GM19468 (cell line): ENCODE results near the gene LDOC1.
"Not testable (repeated sequence)": the region's sequence is repeated elsewhere in the genome, so short reads cannot be mapped to it uniquely, and the experiment has no call there.

Source experiments
- ATAC-seq: cut with Tn5 transposase; IDR thresholded peaks from one replicate; pipeline ENCODE4 v1.9.1; 2021; ENCODE audit warnings: mild to moderate bottlenecking, moderate library complexity, moderate number of reproducible peaks; ENCODE audit not compliant: unreplicated experiment; ENCODE audit errors: extremely low read depth

The LDOC1 gene

DNA sequence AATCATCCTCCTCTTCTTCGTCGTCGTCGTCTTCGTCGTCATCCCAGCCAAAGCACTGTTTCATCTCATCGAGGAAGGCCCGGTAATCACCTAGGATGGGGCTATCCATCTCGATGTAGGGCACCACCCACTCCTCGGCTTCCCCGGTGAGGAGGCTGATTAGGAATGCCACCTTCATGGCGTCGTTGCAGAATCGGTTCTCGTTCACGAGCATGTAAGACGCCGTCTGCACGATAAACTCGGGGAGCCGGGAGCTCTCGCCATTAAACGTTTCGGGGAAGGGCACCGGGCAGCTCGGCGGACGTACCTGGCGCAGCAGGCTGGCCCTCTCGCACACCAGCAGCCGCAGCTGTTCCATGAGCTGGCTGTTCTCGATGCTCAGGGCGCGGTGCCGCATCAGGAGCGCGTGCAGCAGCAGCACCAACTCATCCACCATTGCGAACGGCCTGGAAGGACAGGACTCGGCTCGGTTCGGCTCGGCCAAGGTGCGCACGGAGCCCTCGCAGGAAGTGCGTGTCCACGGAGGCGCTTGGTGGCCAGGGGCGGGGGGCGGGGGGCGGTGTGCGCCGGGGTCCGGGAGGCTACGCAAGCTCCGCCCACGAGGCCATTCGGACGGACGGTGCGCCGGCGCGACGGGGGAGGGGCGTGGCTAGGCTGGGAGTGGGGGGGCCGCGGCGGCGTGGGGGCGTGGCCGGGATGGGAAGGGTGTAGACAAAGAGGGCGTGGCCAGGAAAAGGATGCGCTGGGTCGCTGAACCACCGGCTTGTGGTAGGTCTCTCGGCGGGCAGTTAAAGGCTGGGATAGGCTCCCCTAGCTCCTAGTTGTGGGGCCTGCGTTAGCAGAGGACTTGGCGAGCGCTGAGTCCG lies at the start of gene LDOC1:
LDOC1 (minus strand) TSS at position 544 of the 866 bp plus-strand sequence; CDS start at position 436, 108 bp downstream.
- ATAC-seq: no peak

- ATAC-seq: no peak
Observed at GRCh38 chrX:141221611-141222010, 44.7 kb upstream of the LDOC1 start.

DNA sequence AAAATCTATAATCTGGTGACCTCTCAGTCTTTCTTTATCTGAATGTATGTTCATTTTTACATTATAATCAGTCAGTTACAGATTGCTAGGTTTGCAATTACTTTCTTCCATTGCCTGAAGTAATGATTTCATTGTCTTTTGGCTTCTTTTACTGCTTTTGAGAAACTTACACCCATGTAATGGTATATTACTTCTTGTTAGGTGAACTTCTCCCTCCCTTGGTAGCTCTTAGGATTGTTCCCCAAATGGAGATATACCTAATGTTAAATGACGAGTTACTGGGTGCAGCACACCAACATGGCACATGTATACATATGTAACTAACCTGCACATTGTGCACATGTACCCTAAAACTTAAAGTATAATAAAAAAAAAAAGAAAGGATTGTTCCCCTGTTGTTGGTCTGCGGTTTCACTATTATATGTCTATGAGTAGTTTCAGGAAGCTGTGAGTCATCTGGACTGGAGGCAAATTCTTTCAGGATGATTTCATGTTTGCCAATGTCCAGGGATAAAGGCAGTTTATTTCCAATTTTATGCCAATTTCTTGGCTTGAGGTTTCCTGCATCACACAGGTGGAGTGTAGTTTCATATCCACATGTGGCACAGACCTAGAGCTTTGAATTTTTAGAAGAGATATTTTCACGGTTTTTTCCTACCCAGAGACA lies 43.5 kb upstream of the LDOC1 start:
- no peak for ATAC-seq

GRCh38 chrX:141214196-141214595 lies 37.3 kb upstream of the LDOC1 start:
- ATAC-seq: no peak

DNA sequence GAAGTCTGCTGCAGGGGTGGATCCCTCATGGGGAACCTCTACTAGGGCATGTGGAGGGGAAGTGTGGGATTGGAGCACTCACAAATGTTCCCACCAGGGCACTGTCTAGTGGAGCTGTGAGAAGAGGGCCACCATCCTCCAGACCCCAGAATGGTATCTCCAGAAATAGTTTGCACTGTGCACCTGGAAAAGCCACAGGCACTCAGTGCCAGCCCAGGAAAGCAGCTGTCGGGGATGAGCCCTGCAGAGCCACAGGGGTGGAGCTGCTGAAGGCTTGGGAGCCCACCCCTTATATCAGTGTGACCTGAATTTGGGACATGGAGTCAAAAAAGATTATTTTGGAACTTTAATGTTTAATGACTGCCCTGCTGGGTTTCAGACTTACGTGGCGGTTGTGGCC lies 25.0 kb upstream of the LDOC1 start:
- ATAC-seq: no peak

DNA sequence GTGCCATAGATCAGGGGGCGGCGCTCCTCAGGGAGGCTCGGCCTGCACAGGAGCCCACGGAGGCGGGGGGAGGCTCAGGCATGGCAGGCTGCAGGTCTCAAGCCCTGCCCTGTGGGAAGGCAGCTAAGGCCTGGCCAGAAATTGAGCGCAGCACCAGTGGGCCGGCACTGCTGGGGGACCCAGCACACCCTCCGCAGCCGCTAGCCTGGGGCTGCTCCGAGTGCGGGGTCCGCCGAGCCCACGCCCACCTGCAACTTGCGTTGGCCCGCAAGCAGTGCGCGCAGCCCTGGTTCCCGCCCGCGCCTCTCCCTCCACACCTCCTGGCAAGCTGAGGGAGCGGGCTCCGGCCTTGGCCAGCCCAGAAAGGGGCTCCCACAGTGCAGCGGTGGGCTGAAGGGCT lies 11.6 kb upstream of the LDOC1 start:
- not testable (repeated sequence) for ATAC-seq

DNA sequence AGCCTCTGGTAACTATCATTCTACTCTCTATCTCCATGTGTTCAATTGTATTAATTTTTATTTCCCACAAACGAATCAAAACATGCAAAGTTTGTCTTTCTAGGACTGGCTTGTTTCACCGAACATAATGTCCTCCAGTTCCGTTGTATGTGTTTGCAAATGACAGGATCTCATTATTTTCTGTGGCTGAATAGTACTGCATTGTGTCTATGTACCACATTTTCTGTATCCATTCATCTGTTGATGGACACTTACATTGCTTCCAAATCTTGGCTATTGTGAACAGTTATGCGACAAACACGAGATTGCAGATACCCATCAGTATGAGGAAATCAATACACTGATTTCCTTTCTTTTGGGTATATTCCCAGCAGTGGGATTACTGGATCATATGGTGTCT lies 8.4 kb upstream of the LDOC1 start:
- ATAC-seq: no peak

DNA sequence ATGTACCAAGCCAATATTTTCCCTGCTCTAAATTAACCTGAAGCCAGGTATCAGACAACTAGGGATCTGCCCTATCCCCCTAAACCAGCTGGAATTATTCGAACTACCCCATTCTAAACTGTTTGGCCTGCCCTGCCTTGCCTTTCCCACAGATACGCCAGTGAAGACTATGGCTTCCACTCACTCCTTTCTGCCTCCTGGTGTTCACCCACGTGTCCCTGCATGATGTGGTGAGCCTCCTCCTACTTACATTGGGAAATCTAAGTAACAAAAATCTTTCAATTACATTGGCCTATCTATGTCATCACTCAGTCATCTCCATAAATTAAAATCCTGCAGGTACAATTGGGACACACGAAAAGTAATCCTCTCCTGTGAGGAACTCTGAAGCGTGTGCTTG lies 6.1 kb upstream of the LDOC1 start:
- ATAC-seq: no peak

- ATAC-seq: no peak
Observed at GRCh38 chrX:141180851-141181250, 3.9 kb upstream of the LDOC1 start.

GRCh38 chrX:141175786-141176185 lies 1.1 kb downstream of the LDOC1 start:
- ATAC-seq: no peak

DNA sequence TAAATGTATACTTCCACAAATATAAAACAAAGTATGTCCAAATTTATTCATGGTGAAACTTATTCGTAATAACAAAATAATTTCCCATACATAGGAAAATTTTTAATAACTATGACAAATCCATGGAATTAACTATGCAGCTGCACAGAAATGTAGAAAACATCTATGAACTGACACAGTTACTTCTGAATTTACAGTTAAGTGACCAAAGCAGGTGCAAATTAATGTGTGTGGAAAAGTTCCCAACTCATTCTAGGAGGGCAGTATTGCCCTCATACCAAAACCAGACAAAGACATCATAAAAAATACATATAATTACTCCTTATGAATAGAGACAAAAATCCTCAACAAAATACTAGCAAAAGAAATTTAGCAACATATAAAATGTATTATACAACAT lies 12.5 kb downstream of the LDOC1 start:
- ATAC-seq: no peak

- ATAC-seq: no peak
Observed at GRCh38 chrX:141158084-141158483, 18.8 kb downstream of the LDOC1 start.

GRCh38 chrX:141155231-141155630 lies 21.7 kb downstream of the LDOC1 start:
- not testable (repeated sequence) for ATAC-seq

- ATAC-seq: no peak
Observed at GRCh38 chrX:141142946-141143345, 34.0 kb downstream of the LDOC1 start.

- no peak for ATAC-seq
Observed at GRCh38 chrX:141133272-141133671, 43.7 kb downstream of the LDOC1 start.

GRCh38 chrX:141127146-141127545 lies 49.8 kb downstream of the LDOC1 start:
- ATAC-seq: no peak
